HG03280 (cell line): ENCODE results near the gene MYLK4.

Experiments
- ATAC-seq: cut with Tn5 transposase; IDR thresholded peaks from one replicate; pipeline ENCODE4 v1.9.1; 2021; ENCODE audit warnings: mild to moderate bottlenecking, moderate library complexity; ENCODE audit not compliant: unreplicated experiment

The MYLK4 gene

GRCh38 chr6:2708456-2708855, 42.3 kb downstream of the MYLK4 start:
- no peak for ATAC-seq

- ATAC-seq: no peak
These were observed 44.2 kb downstream of the MYLK4 start for GRCh38 chr6:2706558-2706957.

- ATAC-seq: no peak
These were observed 45.5 kb downstream of the MYLK4 start for GRCh38 chr6:2705256-2705655.

GRCh38 chr6:2697291-2697690, 53.4 kb downstream of the MYLK4 start:
- ATAC-seq: no peak

- no peak for ATAC-seq
These were observed 55.1 kb downstream of the MYLK4 start for GRCh38 chr6:2695454-2696095.

GRCh38 chr6:2693231-2693630, 57.5 kb downstream of the MYLK4 start:
- ATAC-seq: no peak

- ATAC-seq: no peak
These were observed 62.2 kb downstream of the MYLK4 start for GRCh38 chr6:2688401-2689064.

GRCh38 chr6:2687456-2687855, 63.3 kb downstream of the MYLK4 start:
- no peak for ATAC-seq

- no peak for ATAC-seq
These were observed 64.2 kb downstream of the MYLK4 start for GRCh38 chr6:2686515-2686914.

- ATAC-seq: no peak
These were observed 65.7 kb downstream of the MYLK4 start for GRCh38 chr6:2684766-2685754.

- no peak for ATAC-seq
These were observed 66.5 kb downstream of the MYLK4 start for GRCh38 chr6:2684103-2684749.

- ATAC-seq: no peak
These were observed 70.3 kb downstream of the MYLK4 start for GRCh38 chr6:2680264-2680922.

GRCh38 chr6:2677080-2677593, 73.6 kb downstream of the MYLK4 start:
- no peak for ATAC-seq

- no peak for ATAC-seq
These were observed 74.7 kb downstream of the MYLK4 start for GRCh38 chr6:2676048-2676447.

GRCh38 chr6:2674857-2675256, 75.9 kb downstream of the MYLK4 start:
- no peak for ATAC-seq

- no peak for ATAC-seq
These were observed 81.5 kb downstream of the MYLK4 start for GRCh38 chr6:2669067-2669700.

GRCh38 chr6:2667617-2668016, 83.1 kb downstream of the MYLK4 start:
- no peak for ATAC-seq

- no peak for ATAC-seq
These were observed 83.7 kb downstream of the MYLK4 start for GRCh38 chr6:2666906-2667575.
